ENCODE data around the gene CETN1.

The CETN1 gene

GRCh38 chr18:577643-578375 lies 2.4 kb upstream of the CETN1 start:
- DNase-seq, result no peak

GRCh38 chr18:579238-579637 lies 942 bp upstream of the CETN1 start:
- DNase-seq, result no peak

GRCh38 chr18:581096-581495 lies 916 bp downstream of the CETN1 start:
- no peak for DNase-seq

- DNase-seq, result no peak
Observed at GRCh38 chr18:582465-582864, 2.3 kb downstream of the CETN1 start.

GRCh38 chr18:595068-595467 lies 14.9 kb downstream of the CETN1 start:
- no peak for DNase-seq

- no peak for DNase-seq
Observed at GRCh38 chr18:595571-595970, 15.4 kb downstream of the CETN1 start.

- DNase-seq, result no peak
Observed at GRCh38 chr18:596288-596881, 16.2 kb downstream of the CETN1 start.

GRCh38 chr18:598124-598589 lies 18.0 kb downstream of the CETN1 start:
- no peak for DNase-seq

GRCh38 chr18:600107-600506 lies 19.9 kb downstream of the CETN1 start:
- DNase-seq, result no peak

GRCh38 chr18:604771-605170 lies 24.6 kb downstream of the CETN1 start:
- no peak for DNase-seq

GRCh38 chr18:607930-608329 lies 27.8 kb downstream of the CETN1 start:
- DNase-seq, result no peak

GRCh38 chr18:610214-610928 lies 30.2 kb downstream of the CETN1 start:
- DNase-seq, result no peak

GRCh38 chr18:612156-612555 lies 32.0 kb downstream of the CETN1 start:
- no peak for DNase-seq

- DNase-seq, result no peak
Observed at GRCh38 chr18:614193-614592, 34.0 kb downstream of the CETN1 start.

- DNase-seq, result no peak
Observed at GRCh38 chr18:615092-615521, 34.9 kb downstream of the CETN1 start.

GRCh38 chr18:615773-616172 lies 35.6 kb downstream of the CETN1 start:
- DNase-seq, result no peak

GRCh38 chr18:616380-616995 lies 36.3 kb downstream of the CETN1 start:
- DNase-seq, result no peak

- no peak for DNase-seq
Observed at GRCh38 chr18:617970-618504, 37.9 kb downstream of the CETN1 start.

GRCh38 chr18:618618-619017 lies 38.4 kb downstream of the CETN1 start:
- no peak for DNase-seq

- DNase-seq, result no peak
Observed at GRCh38 chr18:621291-622043, 41.3 kb downstream of the CETN1 start.

- no peak for DNase-seq
Observed at GRCh38 chr18:622289-622688, 42.1 kb downstream of the CETN1 start.

Measured in activated CD4-positive, alpha-beta T cell treated with anti-CD3 and anti-CD28 coated beads, Interleukin-2, amount 50 U/mL, for 1 hour (primary cell).